Right atrium auricular region (tissue), 2 donors: ENCODE results near the gene RBM38. TPM values are rescaled to one million over a fixed set of nuclear protein-coding genes. Genes with fewer than 3 reads are reported as not detected.

ENCODE experiments used
- DNase-seq: peaks from one replicate; pipeline ENCODE4 v3.0.0-alpha.2; 2019; ENCODE audit warnings: low spot score
- H3K27ac ChIP-seq, 2 donors: fragments of 200-600 bp; sonication (generic); 1 replicate in 1 of 2; 2 replicates in 1 of 2; pipeline ENCODE4 v1.5.1; 2016 to 2019
- H3K27me3 ChIP-seq, 2 donors: fragments of 200-600 bp; sonication (generic); one replicate each; pipeline versions ENCODE4 v1.5.1 to v1.6.0; 2017 to 2019
- H3K36me3 ChIP-seq: fragments of 200-600 bp; sonication (generic); one replicate; pipeline ENCODE4 v1.5.1; 2016
- H3K4me1 ChIP-seq, 2 donors: fragments of 200-600 bp; sonication (generic); one replicate each; pipeline versions ENCODE4 v1.5.1 to v1.6.0; 2017 to 2019
- H3K4me3 ChIP-seq, 2 donors: fragments of 200-600 bp; sonication (generic); 1 replicate in 1 of 2; 2 replicates in 1 of 2; pipeline ENCODE4 v1.5.1; 2017 to 2019; ENCODE audit warnings: mild to moderate bottlenecking in 1 of 2, moderate library complexity in 1 of 2
- H3K9me3 ChIP-seq, 2 donors: fragments of 200-600 bp; sonication (generic); one replicate each; pipeline ENCODE4 v1.5.1; 2019
- CTCF ChIP-seq, 2 donors: fragments of 200-600 bp; sonication (generic); IDR thresholded peaks; one replicate each; pipeline ENCODE4 v1.5.1; 2019; ENCODE audit warnings: antibody characterized with exemption in 2 of 2
- total RNA-seq, 2 donors: library from RNA; depleted of rRNA; stranded (reverse); fragments of >200 nt; gene quantifications; one replicate each; pipeline ENCODE4 v1.1.0, GENCODE V29; 2016

The RBM38 gene
- total RNA-seq, 2 donors from 2014 or later = 127 to 151 TPM

- no peaks in the 10 kb centered on the region for H3K9me3 ChIP-seq
- no peak for TF ChIP-seq CTCF (IDR thresholded peaks at IDR 0.05)
- H3K4me1 ChIP-seq = peaks cover 3 to 90% of the 10 kb centered on the region in 2 donors
- no peaks in the 10 kb centered on the region for H3K27me3 ChIP-seq
- peak; percentile 88 for DNase-seq
- peak overlapping the region; percentile 17 to 79 for H3K4me3 ChIP-seq
- H3K36me3 ChIP-seq = peaks cover 46% of the 10 kb centered on the region
- H3K27ac ChIP-seq = peak overlapping the region; percentile 92 to 96
Measured at GRCh38 chr20:57395111-57395966, 4.1 kb downstream of the RBM38 start.

GRCh38 chr20:57396212-57396983 lies 5.2 kb downstream of the RBM38 start:
- Histone ChIP-seq H3K4me3 (peak overlapping the region; percentile 3 to 79), H3K27ac (peak overlapping the region; percentile 92 to 96), H3K9me3 (no peaks in the 10 kb centered on the region), H3K36me3 (peaks cover 56% of the 10 kb centered on the region), H3K4me1 (peaks cover 3 to 93% of the 10 kb centered on the region in 2 donors), H3K27me3 (no peaks in the 10 kb centered on the region)
- no peak for DNase-seq
- TF ChIP-seq CTCF (IDR thresholded peaks at IDR 0.05) = no peak

GRCh38 chr20:57396984-57397692 lies 5.9 kb downstream of the RBM38 start:
- Histone ChIP-seq H3K9me3 (no peaks in the 10 kb centered on the region), H3K4me1 (peaks cover 3 to 97% of the 10 kb centered on the region in 2 donors), H3K4me3 (no peak overlapping the region), H3K27ac (peak overlapping the region; percentile 92 to 96), H3K36me3 (peaks cover 64% of the 10 kb centered on the region), H3K27me3 (no peaks in the 10 kb centered on the region)
- DNase-seq = no peak
- no peak for TF ChIP-seq CTCF (IDR thresholded peaks at IDR 0.05)

- Histone ChIP-seq H3K4me3 (no peak overlapping the region), H3K27me3 (no peaks in the 10 kb centered on the region), H3K27ac (peak overlapping the region; percentile 92 to 96), H3K36me3 (peaks cover 69% of the 10 kb centered on the region), H3K4me1 (peaks cover 0 to 96% of the 10 kb centered on the region in 2 donors), H3K9me3 (no peaks in the 10 kb centered on the region)
- no peak for TF ChIP-seq CTCF (IDR thresholded peaks at IDR 0.05)
- no peak for DNase-seq
Measured at GRCh38 chr20:57397693-57398108, 6.5 kb downstream of the RBM38 start.

- H3K9me3 ChIP-seq = no peaks in the 10 kb centered on the region
- H3K27ac ChIP-seq = peak overlapping the region; percentile 61 to 92
- H3K27me3 ChIP-seq = no peaks in the 10 kb centered on the region
- DNase-seq = no peak
- H3K4me3 ChIP-seq = peak overlapping the region in 1 of 2 donors; percentile 20
- peaks cover 69% of the 10 kb centered on the region for H3K36me3 ChIP-seq
- TF ChIP-seq CTCF (IDR thresholded peaks at IDR 0.05) = no peak
- H3K4me1 ChIP-seq = peaks cover 0 to 94% of the 10 kb centered on the region in 2 donors
Measured at GRCh38 chr20:57398231-57398821, 7.1 kb downstream of the RBM38 start.
